Right atrium auricular region (tissue), 2 donors: Measurements from ENCODE around the gene FRAS1. TPM values are rescaled to one million over a fixed set of nuclear protein-coding genes. Genes with fewer than 3 reads are reported as not detected.

Experiments
- DNase-seq: peaks from one replicate; pipeline ENCODE4 v3.0.0-alpha.2; 2019; ENCODE audit warnings: low spot score
- H3K27ac ChIP-seq, 2 donors: fragments of 200-600 bp; sonication (generic); 1 replicate in 1 of 2; 2 replicates in 1 of 2; pipeline ENCODE4 v1.5.1; 2016 to 2019
- H3K27me3 ChIP-seq, 2 donors: fragments of 200-600 bp; sonication (generic); one replicate each; pipeline versions ENCODE4 v1.5.1 to v1.6.0; 2017 to 2019
- H3K36me3 ChIP-seq: fragments of 200-600 bp; sonication (generic); one replicate; pipeline ENCODE4 v1.5.1; 2016
- H3K4me1 ChIP-seq, 2 donors: fragments of 200-600 bp; sonication (generic); one replicate each; pipeline versions ENCODE4 v1.5.1 to v1.6.0; 2017 to 2019
- H3K4me3 ChIP-seq, 2 donors: fragments of 200-600 bp; sonication (generic); 1 replicate in 1 of 2; 2 replicates in 1 of 2; pipeline ENCODE4 v1.5.1; 2017 to 2019; ENCODE audit warnings: mild to moderate bottlenecking in 1 of 2, moderate library complexity in 1 of 2
- H3K9me3 ChIP-seq, 2 donors: fragments of 200-600 bp; sonication (generic); one replicate each; pipeline ENCODE4 v1.5.1; 2019
- total RNA-seq, 2 donors: library from RNA; depleted of rRNA; stranded (reverse); fragments of >200 nt; gene quantifications; one replicate each; pipeline ENCODE4 v1.1.0, GENCODE V29; 2016
- TF ChIP-seq, protein P1 (sequence below), 2 donors: fragments of 200-600 bp; sonication (generic); IDR thresholded peaks; one replicate each; pipeline ENCODE4 v1.5.1; 2019; ENCODE audit warnings: antibody characterized with exemption in 2 of 2

The FRAS1 gene
- total RNA-seq, 2 donors from 2014 or later = 5.8 to 12.9 TPM

DNA sequence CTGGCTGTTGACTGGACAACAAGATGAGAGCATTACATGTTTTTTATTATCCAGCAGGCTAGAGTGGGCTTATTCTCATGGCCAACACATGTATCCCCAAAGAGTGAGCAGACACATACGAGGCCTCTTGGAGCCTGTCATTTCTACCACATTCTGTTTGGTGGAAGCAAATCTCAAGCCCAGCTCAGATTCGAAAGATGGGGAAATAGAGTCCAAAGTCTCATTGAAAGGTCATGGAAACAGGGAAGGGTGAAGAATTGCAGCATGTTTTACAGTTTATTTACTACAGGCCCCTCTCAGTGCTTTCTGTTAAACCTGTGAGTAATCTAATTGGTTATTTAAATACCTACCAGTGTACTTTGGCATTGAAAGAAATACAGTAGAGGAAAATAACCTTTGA lies 108.6 kb downstream of the FRAS1 start:
- DNase-seq = no peak

DNA sequence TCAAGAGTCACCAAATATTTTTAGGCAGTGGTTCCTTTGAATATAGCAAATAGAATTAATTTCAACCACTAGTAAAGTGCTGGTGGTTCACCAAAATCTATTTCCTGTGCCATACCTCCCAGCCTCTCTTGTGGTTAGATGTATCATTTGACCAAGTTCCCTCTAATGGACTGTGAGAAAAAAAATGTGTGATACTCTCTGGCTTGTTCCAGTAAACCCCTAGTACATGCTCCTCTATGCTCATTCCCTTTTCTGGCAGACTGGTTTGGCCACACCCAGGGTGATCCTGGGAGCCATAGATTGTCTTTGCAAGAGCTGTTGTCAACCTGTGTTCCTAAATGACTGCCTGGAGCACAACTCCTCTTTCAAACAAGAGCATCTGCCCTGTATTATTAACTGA lies 109.5 kb downstream of the FRAS1 start:
- TF ChIP-seq, protein P1, sequence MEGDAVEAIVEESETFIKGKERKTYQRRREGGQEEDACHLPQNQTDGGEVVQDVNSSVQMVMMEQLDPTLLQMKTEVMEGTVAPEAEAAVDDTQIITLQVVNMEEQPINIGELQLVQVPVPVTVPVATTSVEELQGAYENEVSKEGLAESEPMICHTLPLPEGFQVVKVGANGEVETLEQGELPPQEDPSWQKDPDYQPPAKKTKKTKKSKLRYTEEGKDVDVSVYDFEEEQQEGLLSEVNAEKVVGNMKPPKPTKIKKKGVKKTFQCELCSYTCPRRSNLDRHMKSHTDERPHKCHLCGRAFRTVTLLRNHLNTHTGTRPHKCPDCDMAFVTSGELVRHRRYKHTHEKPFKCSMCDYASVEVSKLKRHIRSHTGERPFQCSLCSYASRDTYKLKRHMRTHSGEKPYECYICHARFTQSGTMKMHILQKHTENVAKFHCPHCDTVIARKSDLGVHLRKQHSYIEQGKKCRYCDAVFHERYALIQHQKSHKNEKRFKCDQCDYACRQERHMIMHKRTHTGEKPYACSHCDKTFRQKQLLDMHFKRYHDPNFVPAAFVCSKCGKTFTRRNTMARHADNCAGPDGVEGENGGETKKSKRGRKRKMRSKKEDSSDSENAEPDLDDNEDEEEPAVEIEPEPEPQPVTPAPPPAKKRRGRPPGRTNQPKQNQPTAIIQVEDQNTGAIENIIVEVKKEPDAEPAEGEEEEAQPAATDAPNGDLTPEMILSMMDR (IDR thresholded peaks at IDR 0.05) = no peak
- no peaks in the 10 kb centered on the region for H3K4me1 ChIP-seq
- H3K9me3 ChIP-seq = no peaks in the 10 kb centered on the region
- H3K36me3 ChIP-seq = no peaks in the 10 kb centered on the region
- no peaks in the 10 kb centered on the region for H3K27me3 ChIP-seq
- H3K27ac ChIP-seq = no peak overlapping the region
- DNase-seq = no peak
- no peak overlapping the region for H3K4me3 ChIP-seq

More for the DNA sequence above, 108.6 kb downstream of the FRAS1 start:
- no peak overlapping the region for H3K27ac ChIP-seq
- H3K36me3 ChIP-seq = no peaks in the 10 kb centered on the region
- H3K4me3 ChIP-seq = no peak overlapping the region
- TF ChIP-seq, protein P1 (IDR thresholded peaks at IDR 0.05) = no peak
- H3K9me3 ChIP-seq = no peaks in the 10 kb centered on the region
- no peaks in the 10 kb centered on the region for H3K4me1 ChIP-seq
- H3K27me3 ChIP-seq = no peaks in the 10 kb centered on the region

GRCh38 chr4:78167510-78167909 lies 110.4 kb downstream of the FRAS1 start:
- no peaks in the 10 kb centered on the region for H3K27me3 ChIP-seq
- no peak overlapping the region for H3K27ac ChIP-seq
- H3K36me3 ChIP-seq = no peaks in the 10 kb centered on the region
- no peaks in the 10 kb centered on the region for H3K4me1 ChIP-seq
- no peak for DNase-seq
- H3K9me3 ChIP-seq = no peaks in the 10 kb centered on the region
- TF ChIP-seq, protein P1 (IDR thresholded peaks at IDR 0.05) = no peak
- H3K4me3 ChIP-seq = no peak overlapping the region

DNA sequence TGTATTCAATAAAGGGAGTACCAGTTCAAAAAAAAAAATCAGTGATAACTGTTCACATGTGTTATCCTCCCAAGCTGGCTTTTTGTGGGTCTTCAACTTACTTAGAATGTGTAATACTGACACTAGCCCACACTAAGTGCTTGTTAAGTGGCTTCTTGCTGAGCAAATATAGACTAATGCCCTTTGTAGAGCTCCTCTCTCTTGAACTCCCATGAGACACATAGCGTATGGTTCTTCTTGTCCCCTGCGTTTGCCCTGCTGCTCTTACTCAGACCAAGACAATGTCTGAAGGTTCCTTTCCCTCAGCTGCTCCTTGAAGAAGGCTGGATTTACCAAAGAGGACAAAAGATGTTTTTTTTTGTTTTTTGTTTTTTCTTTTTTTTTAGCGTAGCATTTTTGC lies 110.9 kb downstream of the FRAS1 start:
- TF ChIP-seq, protein P1 (IDR thresholded peaks at IDR 0.05) = no peak
- Histone ChIP-seq H3K9me3 (no peaks in the 10 kb centered on the region), H3K27me3 (no peaks in the 10 kb centered on the region), H3K4me3 (no peak overlapping the region), H3K27ac (no peak overlapping the region), H3K36me3 (no peaks in the 10 kb centered on the region), H3K4me1 (no peaks in the 10 kb centered on the region)
- DNase-seq = no peak

DNA sequence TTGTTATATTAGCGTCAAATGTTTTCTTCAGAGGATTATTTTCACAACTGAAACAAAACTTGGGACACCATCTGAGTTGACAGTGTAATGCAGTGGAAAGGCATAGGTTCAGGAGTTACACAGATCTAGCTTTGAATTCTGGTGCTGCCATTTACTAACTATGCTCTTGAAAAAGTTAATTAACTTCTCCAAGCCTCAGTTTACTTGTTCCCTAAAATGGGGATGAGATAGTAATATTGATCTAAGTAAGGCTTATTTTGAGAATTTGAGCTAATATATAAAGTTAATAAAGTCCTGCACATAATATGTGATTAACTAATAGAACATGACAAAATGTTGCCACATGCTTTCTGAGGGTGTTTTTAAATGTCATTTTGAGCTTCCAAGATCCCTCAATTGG lies 112.6 kb downstream of the FRAS1 start:
- Histone ChIP-seq H3K9me3 (no peaks in the 10 kb centered on the region), H3K27ac (no peak overlapping the region), H3K4me3 (no peak overlapping the region), H3K4me1 (no peaks in the 10 kb centered on the region), H3K27me3 (no peaks in the 10 kb centered on the region), H3K36me3 (no peaks in the 10 kb centered on the region)
- TF ChIP-seq, protein P1 (IDR thresholded peaks at IDR 0.05) = no peak
- DNase-seq = no peak

DNA sequence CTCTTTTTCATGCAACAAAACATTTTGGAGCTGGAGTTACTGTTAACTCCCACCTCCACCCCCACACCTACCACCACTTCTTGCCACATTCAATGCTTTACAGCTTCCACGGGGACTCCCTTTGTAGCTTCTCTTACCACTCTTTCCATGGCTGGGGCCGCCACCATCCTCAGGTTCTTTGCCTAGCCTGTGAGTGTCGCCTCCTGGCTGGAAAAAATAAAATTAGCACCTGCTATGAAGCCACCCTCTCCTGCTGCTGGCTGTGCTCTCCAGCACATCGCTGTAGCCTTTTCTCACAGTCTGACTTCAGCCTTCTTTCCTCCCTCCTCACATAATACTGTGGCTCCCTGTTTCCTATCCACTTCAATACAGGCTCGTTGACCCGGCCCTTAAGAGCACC lies 114.4 kb downstream of the FRAS1 start:
- no peak overlapping the region for H3K4me3 ChIP-seq
- TF ChIP-seq, protein P1 (IDR thresholded peaks at IDR 0.05) = no peak
- H3K27ac ChIP-seq = no peak overlapping the region
- DNase-seq = no peak
- no peaks in the 10 kb centered on the region for H3K27me3 ChIP-seq
- no peaks in the 10 kb centered on the region for H3K9me3 ChIP-seq
- no peaks in the 10 kb centered on the region for H3K4me1 ChIP-seq
- H3K36me3 ChIP-seq = no peaks in the 10 kb centered on the region
